GM12892 (cell line): ENCODE measurements around the gene ARHGAP32.
"Not testable (repeated sequence)": the region's sequence is repeated elsewhere in the genome, so short reads cannot be mapped to it uniquely, and the experiment has no call there.

Experiments used
- DNase-seq: peaks from one replicate; pipeline ENCODE4 v3.0.0; 2011; ENCODE audit not compliant: insufficient read length
- FAIRE-seq: peaks from 2 replicates; lab custom pipeline; 2011; peaks lifted over from hg19 to GRCh38; lab: Jason Lieb, UNC
- POLR2A ChIP-seq: IDR thresholded peaks from 2 replicates; pipeline ENCODE4 v1.6.1; 2011; ENCODE audit warnings: low read depth, low read length, control low read depth
- POLR2AphosphoS5 ChIP-seq: IDR thresholded peaks from 2 replicates; pipeline ENCODE4 v1.6.1; 2011; ENCODE audit warnings: low read depth, low read length, control low read depth
- TAF1 ChIP-seq: IDR thresholded peaks from 2 replicates; pipeline ENCODE4 v1.6.1; 2011; ENCODE audit warnings: low read depth, mild to moderate bottlenecking, control low read depth, low read length, borderline replicate concordance

Gene ARHGAP32

DNA sequence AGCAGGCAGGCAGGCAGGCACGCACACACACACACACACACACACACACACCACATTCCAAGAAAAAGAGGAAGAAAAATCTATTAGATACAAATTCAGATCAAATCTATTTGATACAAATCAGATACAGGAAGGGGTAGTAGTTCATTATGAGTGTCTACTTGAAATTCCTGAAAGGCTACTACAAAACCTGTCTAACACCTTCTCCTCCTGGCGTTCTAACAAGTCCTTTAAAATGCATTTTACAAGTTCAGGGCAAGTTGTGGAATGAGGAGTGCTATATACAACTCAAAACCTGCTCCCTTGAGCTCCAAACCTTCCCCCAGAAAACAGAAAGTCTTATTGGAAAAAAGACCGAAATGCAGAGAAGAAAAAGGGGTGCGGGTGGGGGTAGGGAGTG, 476 bp downstream of the ARHGAP32 start:
- FAIRE-seq (no peak), DNase-seq (no peak)
- TF ChIP-seq POLR2AphosphoS5 = no peak
- TF ChIP-seq POLR2A = no peak
- no peak for TF ChIP-seq TAF1

- DNase-seq (no peak), FAIRE-seq (no peak)
- TF ChIP-seq POLR2AphosphoS5 (no peak), TAF1 (no peak), POLR2A (no peak)
These were observed 2.0 kb downstream of the ARHGAP32 start for GRCh38 chr11:129190087-129190486.

DNA sequence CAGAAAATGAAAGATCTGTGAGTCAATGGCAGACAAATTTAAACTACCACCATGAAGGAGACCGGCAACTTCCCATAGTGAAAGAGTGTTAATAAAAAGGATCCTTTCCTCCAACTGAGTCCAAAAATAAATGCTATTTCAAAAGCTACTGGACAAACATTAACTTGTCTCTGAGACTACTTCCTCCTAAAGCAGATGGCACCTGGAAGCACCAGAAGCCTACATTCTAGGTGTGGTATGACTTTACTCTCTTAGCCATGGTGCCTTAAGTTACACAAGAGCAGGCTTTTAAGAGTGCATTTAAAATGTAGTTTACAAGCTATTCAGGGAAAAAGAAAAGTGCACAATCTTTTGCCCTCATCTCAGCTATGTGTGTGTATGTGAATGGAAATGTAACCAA, 2.5 kb downstream of the ARHGAP32 start:
- DNase-seq = no peak
- FAIRE-seq = no peak
- TF ChIP-seq POLR2AphosphoS5 (no peak), TAF1 (no peak), POLR2A (no peak)

DNA sequence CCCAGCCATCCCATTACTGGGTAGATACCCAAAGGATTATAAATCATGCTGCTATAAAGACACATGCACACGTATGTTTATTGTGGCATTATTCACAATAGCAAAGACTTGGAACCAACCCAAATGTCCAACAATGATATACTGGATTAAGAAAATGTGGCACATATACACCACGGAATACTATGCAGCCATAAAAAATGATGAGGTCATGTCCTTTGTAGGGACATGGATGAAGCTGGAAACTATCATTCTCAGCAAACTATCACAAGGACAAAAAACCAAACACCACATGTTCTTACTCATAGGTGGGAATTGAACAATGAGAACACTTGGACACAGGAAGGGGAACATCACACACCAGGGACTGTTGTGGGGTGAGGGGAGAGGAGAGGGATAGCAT, 7.0 kb downstream of the ARHGAP32 start:
- not testable (repeated sequence) for DNase-seq, FAIRE-seq

- TF ChIP-seq POLR2A = no peak
- no peak for DNase-seq
- FAIRE-seq = no peak
These were observed 7.5 kb downstream of the ARHGAP32 start for GRCh38 chr11:129184581-129184980.

- FAIRE-seq = no peak
These were observed 24.8 kb downstream of the ARHGAP32 start for GRCh38 chr11:129167315-129167714.

DNA sequence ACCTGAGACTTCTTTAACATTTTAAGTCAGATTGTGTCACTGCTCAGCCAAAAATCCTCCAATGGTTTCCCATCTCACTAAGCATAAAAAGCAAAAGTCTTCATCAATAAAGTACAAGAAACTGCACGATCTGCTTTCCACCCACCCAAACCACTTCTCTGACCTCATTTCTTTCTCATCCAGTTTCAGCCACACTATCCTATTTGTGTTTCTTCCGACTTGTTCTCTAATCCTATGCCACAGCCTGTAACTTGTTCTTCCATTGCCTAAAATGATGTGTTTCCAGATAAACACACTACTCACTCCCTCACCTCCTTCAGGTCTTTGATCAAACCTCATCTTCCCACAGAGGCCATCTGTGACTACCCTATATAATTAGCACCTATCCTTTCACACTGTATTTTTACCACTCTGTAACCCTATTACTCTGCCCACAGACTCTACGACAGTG, 28.4 kb downstream of the ARHGAP32 start:
- no peak for DNase-seq
- no peak for TF ChIP-seq POLR2A
- TF ChIP-seq POLR2AphosphoS5 = no peak
- no peak for TF ChIP-seq TAF1
- FAIRE-seq = no peak

More at GRCh38 chr11:129167315-129167714, 24.8 kb downstream of the ARHGAP32 start:
- no peak for DNase-seq
- TF ChIP-seq POLR2A (no peak), POLR2AphosphoS5 (no peak), TAF1 (no peak)

DNA sequence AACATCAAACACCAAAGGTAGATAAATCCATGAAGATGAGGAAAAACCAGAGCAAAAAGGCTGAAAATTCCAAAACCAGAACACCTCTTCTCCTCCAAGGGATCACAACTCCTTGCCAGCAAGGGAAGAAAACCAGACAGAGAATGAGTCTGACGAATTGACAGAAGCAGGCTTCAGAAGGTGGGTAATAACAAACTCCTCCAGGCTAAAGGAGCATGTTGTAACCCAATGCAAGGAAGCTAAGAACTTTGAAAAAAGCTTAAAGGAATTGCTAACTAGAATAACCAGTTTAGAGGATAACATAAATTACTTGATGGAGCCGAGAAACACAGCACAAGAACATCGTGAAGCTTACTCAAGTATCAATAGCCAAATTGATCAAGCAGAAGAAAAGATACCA, 35.0 kb downstream of the ARHGAP32 start:
- DNase-seq, FAIRE-seq: not testable (repeated sequence)

DNA sequence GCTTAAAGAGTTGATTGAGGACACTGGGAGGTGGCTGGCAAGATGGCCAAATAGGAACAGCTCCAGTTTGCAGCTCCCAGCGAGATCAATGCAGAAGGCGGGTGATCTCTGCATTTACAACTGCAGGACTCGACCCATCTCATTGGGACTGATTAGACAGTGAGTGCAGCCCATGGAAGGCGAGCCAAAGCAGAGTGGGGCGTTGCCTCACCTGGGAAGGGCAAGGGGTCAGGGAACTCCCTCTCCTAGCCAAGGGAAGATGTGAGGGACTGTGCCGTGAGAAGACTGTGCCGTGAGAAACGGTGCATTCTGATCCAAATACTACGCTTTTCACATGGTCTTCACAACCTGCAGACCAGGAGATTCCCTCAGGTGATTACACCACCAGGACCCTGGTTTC, 36.4 kb downstream of the ARHGAP32 start:
- no peak for DNase-seq
- no peak for FAIRE-seq
- TF ChIP-seq POLR2AphosphoS5 (no peak), TAF1 (no peak)

- FAIRE-seq (no peak), DNase-seq (no peak)
- TF ChIP-seq POLR2AphosphoS5 (no peak), TAF1 (no peak)
These were observed 43.6 kb downstream of the ARHGAP32 start for GRCh38 chr11:129148487-129148886.

DNA sequence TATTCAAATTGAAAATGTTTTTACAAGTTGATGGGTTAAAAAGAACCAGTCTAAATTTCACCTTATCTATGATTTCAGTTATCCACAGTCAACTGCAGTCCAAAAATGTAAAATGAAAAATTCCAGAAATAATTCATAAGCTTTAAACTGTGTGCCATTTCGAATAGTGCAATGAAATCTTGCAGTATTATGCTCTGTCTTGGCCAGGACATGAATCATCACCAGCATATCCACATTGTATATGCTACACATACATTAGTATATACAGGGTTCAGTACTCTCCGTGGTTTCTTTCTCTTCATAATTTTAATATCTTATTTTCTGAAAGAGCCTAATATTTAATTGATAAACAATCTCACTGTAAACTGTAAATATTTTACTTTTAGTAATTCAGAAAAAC, 45.9 kb downstream of the ARHGAP32 start:
- DNase-seq (no peak), FAIRE-seq (no peak)
- TF ChIP-seq TAF1 (no peak), POLR2AphosphoS5 (no peak), POLR2A (no peak)

GRCh38 chr11:129145276-129145675, 46.8 kb downstream of the ARHGAP32 start:
- DNase-seq = no peak
- no peak for TF ChIP-seq POLR2A
- TF ChIP-seq TAF1 = no peak
- TF ChIP-seq POLR2AphosphoS5 = no peak
- no peak for FAIRE-seq

DNA sequence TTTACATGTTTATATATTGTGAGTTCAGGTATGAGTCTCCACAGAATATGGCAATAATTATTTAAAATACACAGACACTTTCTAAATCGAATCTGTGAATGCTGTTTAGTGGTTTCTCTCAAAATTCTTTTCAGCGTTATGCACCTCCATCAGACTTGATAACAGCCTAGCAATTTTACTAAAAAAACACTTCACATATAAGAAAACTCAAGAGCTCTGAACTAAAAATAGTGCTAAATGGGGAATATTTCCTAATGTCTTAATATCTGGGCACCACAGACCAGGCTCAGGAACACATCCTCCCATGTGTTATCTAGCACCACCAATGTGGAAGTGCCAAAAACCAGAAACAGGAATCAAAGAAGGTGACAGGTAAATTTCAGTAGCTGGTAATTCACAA, 47.9 kb downstream of the ARHGAP32 start:
- no peak for DNase-seq
- no peak for FAIRE-seq
- TF ChIP-seq POLR2AphosphoS5 (no peak), TAF1 (no peak), POLR2A (no peak)

GRCh38 chr11:129143335-129143734, 48.8 kb downstream of the ARHGAP32 start:
- FAIRE-seq (peak; percentile 70), DNase-seq (no peak)
- TF ChIP-seq TAF1 (no peak), POLR2AphosphoS5 (no peak), POLR2A (no peak)
